Muscle of arm (tissue), 12 donors: ENCODE data around the gene PRDM2. TPM values are rescaled to one million over a fixed set of nuclear protein-coding genes. Genes with fewer than 3 reads are reported as not detected.

Experiments used
- DNase-seq: peaks from one replicate; pipeline ENCODE4 v3.0.0-alpha.2; 2013
- polyA plus RNA-seq, 12 donors: library from polyadenylated mRNA; unstranded; fragments of 120-200 nt; gene quantifications; one replicate each; pipeline ENCODE4 v1.2.1, GENCODE V29; 2013; ENCODE audit not compliant: insufficient read length in 12 of 12

Gene PRDM2
- polyA plus RNA-seq, 12 donors: 34.1 to 68.8 (median 38.5) TPM; not detected in 1

DNA sequence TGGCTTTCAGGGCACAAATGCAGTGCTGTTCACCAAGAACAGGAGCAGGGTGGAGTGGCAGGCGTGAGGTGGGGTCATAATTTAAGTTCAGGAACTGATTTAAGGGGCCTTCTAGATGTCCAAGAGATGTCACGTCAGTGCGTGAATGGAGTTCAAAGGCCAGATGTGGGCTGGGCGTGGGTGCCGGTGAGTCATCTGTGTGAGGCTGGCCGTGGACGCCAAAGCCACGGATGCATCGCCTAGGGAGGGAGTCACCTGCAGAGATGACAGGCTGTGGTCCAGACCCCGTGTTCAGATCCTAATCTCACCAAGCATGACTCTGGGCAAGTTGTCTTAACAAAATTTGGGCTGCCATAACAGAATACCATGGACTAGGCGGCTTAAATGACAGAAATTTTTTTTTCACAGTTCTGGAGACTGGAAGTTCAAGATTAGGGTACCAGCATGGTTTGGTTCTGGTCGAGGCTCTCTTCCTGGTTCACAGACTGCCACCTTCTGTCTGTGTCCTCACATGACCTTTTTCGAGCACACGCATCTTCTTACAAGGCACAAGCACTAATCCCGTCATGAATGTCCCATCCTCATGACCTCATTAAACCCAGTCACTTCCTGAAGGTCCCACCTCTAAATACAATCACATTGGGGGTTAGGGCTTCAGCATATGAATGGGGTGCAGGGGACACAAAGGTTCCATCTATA, 109.6 kb downstream of the PRDM2 start:
- DNase-seq: no peak

DNA sequence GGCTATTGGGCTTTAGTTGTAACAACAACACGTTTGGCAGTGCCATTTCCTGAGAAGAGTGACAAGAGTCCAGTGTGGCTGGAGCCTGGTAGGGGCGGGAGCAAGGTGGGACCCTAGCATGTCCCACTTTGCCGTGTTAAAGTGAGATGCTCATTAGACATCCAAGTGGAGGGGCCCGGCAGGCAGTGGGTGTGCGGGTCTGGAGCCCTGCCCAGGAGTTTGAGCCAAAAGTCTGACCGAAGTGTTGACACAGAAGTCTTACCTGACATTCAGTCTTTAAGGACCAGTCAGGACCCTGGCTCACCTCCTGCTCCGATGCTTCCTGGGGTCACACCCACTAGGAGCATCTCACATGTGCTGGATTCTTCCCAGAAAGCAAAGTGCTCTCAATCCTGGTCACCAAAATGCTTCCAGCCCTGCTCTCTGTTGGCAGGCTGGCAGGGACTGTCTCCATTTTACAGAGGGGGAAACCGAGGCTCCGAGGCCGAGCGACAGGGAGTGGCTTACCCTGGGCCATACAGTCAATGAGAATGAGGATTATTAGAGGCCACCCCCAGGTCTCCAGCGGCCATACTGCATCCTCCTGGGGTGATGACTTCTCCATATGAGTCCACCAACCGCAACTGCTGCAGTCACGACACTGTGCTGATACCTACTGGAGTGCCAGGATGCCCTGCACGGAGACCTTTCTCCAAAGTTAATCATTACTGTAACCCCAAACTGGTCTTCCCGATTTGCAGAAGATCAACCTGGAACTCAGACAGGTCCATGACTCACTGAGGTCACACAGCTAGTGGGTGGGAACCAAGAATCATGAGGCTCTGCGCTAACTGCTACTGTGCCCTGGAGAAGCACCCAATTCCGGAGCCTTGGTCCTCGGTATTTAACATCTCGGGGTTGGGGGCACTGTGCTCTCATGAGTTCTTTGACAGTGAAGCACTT, 112.7 kb downstream of the PRDM2 start:
- DNase-seq: no peak

DNA sequence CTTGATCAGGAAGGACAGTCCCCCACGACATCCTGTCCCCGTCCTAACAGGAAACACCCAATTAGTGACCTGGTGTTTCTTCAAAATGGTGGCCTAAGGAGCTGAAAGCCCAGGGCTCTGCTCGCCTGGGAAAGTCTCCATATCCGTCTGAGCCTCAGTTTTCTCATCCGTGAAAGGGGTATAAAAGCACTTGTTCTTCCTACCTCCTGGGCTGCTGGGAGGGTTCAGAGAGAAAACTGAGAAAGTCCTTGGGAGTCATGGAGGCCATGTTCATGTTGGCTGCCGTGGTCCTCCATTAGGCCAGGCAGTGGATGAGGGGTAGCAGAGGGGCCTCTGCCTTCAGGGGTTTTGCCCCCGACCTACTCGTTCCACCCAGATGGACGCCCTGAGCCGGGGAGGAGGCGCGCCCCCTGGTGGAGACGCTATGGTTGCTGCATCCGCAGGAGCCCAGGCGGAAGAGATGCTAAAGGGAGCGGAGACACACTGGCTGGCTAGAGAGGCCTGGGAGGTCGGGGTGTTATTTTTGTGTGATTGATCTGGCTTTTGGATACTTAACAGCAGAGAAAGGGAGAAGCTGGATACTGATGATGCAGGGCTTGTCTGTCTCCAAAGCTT, 113.5 kb downstream of the PRDM2 start:
- DNase-seq: peak; percentile 25

DNA sequence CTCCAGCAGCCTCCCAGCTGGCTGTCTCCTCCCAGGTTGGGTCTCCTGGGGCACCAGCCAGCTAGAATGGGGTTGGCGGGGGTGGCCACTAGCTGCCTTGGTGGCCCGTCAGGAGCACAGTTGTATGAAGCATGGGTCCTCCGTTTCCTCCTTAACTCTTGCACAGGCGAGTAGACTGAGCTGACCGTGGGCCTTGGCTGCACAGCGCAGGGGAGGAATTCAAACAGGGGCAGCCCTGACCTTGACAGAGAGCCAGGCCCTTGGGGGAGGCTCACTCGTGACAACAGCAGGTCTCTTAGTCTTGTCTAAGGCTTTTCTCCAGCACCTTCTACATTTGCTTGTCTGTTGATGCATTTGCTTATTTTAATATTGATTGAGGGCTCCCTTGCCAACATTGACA, 114.1 kb downstream of the PRDM2 start:
- no peak for DNase-seq

DNA sequence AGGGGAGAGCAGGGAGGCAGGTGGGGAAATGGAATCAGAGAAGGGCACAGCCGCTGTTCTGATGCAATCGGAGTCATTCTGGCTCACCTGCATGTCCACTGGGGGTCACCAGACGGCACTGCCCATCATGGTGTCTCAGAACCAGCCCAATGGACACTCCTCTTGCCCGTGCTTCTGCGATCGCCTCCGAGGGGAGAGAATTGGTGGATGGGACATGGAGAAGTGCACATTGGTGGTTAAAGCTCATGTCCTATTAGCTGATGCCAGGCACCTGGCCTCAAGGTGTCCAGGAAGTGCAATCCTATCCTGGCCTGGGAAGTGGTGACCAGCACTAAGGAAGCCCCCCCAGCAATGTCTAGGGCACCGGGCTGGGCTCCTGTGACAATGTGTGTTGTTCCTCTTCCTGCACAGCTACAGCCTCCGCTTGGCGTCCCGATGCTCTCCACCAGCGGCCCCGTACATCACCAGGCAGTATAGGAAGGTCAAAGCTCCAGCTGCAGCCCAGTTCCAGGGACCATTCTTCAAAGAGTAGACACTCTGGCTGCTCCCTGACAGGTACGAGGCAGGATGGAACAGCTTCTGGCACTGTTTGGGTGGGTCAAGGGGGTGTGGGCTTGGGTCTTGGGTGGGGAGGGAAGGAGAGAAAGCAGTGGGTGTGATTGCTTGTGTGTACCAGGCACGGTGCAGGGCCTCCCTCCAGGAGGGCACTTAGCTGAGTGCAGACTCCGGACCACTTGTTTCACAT, 116.2 kb downstream of the PRDM2 start:
- DNase-seq: no peak

DNA sequence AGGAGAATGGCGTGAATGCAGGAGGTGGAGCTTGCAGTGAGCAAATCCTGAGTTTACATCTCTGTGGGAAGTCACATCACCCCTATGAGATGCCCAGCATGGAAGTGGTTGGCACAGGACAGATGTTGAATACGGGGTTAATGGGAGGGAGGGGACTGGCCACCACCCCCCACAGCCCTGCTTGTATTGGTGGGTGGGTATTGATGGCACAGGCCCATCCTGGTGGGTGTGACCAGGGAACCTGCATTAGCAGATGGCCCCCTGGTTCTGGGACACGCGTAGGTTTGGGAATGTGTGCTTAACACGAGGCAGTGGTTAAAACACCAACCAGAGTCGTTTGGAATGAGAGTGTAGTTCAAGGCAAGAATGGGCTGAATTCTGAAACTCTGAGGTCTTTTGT, 117.9 kb downstream of the PRDM2 start:
- no peak for DNase-seq

DNA sequence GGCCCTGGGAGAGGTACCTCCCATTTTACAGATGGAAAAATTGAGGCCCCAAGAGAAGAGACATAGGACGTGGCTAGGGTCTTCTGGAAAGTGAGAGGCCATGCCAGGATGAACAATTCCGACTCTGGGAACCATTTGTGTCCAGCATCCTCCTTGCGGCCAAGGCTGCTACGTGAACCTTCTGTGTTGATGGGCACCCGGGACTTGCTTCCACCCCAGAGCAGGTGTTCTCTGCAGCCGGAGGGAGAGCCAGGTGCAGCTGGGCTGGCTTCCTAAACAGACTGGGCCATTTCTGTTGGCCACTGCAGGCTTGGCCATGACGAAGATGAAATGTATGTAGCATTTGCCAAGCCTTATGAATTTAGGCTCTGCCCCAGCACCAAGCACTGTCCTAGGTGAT, 118.9 kb downstream of the PRDM2 start:
- DNase-seq: no peak

DNA sequence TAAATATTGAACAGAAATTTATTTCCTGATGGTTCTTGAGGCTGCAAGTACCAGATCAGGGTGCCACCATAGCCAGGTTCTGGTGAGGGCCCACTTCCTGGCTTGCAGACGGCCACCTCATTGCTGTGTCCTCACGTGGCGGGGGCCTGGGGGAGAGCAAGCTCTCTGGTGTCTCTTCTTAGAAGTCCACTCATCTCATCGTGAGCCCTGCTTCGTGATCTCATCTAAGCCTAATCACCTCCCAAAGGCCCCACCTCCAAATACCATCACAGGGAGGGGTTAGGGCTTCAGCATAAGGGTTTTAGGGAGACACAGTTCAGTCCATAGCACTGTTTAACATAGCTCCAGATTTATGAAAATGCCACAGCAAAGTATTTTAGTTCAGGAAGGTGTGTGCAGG, 119.7 kb downstream of the PRDM2 start:
- DNase-seq: no peak

DNA sequence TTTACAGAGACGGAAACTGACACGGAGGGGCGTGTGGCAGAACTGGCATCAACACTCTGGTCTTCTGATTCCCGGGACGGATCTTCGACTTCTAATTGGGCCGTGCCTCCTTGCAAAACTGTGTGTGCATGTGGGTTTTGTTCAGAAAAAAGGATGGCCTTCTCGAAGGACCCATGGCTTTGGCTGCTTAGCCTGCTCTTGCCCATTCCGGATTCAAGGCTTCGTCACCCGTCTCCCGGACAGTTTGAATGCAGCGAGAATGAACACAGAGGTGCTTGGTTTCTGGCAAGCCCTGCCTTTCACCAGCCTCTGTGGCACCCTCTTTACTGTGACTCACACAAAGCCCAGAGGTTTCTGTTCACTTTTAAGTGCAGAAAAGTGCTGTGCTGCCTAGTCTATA, 120.1 kb downstream of the PRDM2 start:
- DNase-seq: no peak

DNA sequence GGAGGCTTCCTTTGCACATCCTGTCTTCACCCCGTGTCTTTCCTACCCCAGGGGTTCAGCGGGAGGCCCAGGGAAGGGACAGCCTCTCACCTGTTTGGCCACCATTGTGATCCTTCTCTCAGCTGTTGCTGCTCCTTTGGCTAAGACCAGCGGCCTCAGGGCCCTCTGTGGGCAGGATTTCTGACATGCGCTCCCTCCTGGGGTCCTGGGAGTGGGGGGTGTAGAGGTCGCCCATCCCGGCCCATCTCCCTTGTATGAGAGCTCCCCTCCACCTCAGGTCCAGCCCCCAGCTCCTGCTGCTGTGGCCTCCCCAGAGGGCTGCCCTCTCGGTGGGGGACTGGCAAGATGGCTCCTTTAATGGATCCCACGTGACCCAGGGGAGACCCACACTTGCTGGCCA, 120.5 kb downstream of the PRDM2 start:
- no peak for DNase-seq

DNA sequence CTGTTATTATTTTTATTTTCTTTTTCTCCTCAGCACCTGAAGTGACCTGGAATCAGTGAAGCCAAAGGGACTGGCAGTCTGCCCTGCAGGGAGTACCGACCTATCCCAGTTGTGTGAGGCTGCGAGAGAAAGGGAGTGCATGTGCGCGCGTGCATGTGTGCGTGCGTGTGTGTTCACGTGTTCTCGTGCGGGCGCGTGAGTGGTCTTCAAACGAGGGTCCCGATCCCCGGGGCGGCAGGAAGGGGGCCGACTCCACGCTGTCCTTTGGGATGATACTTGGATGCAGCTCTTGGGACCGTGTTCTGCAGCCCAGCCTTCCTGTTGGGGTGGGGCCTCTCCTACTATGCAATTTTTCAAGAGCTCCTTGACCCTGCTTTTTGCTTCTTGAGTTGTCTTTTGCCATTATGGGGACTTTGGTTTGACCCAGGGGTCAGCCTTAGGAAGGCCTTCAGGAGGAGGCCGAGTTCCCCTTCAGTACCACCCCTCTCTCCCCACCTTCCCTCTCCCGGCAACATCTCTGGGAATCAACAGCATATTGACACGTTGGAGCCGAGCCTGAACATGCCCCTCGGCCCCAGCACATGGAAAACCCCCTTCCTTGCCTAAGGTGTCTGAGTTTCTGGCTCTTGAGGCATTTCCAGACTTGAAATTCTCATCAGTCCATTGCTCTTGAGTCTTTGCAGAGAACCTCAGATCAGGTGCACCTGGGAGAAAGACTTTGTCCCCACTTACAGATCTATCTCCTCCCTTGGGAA, 123.3 kb downstream of the PRDM2 start:
- no peak for DNase-seq

DNA sequence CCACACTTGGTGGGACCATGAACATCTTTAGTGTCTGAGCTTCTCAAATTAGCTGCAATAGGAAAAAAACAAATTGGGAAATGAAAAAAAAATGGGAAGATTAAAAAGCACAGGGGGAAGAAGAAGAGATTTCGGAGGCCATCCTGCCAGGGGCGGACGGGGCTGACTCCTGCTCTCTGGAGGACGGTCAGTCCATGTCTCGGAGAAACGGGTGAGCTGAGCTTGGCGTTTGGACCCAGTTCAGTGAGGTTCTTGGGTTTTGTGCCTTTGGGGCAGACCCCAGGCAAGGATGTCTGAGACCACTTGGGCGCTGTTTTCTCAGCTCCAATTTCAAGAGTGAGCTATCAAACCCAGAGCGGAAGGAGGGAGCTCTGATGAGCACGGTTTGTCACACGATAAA, 123.9 kb downstream of the PRDM2 start:
- DNase-seq: no peak

DNA sequence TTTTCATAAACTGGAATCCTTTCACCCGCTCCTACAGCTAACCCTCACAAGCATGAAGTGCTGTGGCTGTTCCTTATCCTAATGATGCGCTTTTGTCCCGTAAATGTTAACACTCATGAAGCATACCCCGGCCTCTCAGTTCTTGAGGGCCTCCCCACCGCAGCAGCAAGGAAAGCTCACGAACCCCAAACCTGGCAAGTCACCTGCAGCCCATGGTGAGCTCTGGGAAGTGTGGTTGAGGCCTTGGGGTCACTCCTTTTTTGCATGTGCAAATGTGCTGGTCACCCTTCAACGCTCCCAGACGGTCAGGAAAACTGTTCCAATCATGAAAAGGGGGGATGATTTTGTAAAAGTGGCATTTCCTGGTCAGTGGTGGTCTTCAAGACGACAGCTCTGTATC, 124.6 kb downstream of the PRDM2 start:
- DNase-seq: no peak

DNA sequence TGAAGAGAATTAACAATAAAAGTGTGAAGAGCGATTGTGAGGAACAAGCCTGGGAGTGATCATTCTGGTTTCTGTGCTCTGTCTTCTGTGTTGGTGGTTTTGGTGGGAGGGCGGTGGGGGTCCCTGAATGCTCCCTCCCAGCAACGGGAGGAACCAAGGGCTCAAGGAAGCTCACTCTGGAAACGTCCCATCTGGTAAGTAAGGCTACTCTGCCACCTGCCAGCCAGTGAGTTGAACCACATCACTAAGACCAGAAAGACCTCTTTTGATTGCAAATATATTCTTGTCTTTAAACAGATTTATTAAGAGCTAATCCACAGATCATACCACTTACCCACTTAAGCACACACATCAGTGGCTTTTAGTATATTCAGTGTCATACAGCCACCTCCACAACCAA, 125.0 kb downstream of the PRDM2 start:
- no peak for DNase-seq

DNA sequence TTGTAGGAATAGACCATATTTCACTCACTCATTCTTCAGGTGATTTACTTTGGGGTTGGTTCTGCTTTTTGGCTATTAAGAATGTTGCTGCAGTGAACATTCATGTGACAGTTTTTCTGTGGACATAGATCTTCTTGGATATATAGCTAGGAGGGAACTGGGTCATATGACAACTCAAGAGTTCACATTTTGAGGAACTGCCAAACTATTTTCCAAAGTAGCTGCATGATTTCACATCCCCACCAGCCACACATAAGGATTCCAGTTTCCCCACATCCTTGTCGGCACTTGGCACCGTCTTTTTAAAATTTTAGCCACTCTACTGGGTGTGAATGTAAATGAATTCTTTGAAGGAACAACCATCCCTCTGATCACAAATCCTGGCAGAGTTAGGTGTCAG, 126.0 kb downstream of the PRDM2 start:
- no peak for DNase-seq

DNA sequence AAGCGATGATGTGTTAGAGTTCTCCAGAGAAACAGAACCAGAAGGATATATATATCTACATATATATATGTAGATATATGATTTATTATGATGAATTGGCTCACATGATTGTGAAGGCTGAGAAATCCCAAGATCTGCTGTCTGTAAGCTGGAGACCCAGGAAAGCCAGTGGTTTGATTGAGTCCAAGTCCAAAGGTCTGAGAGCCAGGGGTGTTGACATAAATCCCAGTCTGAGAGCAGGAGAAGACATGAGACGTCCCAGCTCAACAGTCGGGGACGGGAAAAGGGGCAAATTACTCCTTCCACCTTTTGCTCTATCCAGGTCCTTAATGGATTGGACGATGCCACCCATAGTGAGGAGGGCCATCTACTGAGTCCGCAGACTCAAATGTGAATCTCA, 126.6 kb downstream of the PRDM2 start:
- DNase-seq: no peak

DNA sequence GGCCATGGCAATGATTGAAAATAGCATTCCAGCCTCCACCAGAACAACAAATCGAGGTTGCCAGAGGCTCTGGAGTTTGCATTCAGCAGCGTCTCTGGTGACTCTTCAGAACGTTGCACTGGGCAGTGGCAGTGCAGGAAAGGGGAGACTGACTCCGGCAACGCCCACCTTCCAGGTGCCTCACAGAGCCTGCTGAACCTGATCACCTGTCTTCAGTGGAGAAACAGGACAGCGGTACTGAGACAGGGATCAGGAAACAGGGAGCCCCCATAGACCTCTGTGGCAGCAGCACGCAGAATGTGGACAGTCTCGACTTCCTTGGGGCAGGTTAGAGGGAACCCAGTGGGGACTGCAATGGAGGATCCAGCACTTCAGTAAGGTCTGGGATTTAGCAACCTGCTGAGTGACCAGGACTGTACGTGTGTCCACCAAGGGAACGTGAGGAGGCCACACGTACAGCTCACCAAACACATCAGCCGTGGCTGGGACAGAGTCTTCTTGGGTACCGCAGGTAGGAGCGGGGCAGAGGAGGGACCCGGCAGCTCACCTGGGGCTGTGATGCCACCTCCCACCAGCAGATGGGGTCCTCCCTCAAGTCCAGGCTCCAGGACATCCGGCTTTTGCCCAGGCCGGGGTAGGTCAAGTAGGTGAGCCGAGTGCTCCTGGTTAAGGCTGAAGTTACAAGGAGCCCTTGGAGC, 128.6 kb downstream of the PRDM2 start:
- DNase-seq: no peak

DNA sequence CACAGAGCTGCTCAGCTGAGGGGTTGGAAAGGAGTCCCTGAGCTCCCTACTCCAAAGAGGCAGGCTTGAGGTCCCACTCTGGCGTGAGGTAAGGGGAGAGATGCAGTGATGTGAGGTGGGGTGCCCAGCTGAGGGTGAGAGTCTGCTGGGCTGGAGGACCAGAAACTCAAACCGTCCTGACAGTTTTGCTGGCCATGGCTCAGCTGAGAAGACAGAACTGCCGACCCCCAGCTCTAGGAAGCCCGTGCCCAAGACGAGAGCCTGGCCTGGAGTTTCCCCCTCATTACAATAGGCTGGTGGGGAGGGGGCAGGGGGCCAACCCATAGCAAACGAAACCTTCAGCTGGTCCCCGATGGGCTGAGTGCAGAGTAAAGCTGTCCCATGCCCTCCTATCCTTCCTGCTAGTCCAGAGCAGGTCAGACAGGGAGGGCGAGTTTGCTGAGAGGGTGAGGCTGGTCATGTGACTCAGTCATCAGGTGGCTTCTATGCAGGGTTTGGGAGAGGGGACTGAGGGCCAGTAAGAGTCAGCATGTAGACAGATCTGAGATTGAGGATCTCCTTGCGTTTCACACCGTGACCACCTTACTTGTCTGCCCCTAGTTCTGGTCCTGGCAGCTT, 129.3 kb downstream of the PRDM2 start:
- no peak for DNase-seq

DNA sequence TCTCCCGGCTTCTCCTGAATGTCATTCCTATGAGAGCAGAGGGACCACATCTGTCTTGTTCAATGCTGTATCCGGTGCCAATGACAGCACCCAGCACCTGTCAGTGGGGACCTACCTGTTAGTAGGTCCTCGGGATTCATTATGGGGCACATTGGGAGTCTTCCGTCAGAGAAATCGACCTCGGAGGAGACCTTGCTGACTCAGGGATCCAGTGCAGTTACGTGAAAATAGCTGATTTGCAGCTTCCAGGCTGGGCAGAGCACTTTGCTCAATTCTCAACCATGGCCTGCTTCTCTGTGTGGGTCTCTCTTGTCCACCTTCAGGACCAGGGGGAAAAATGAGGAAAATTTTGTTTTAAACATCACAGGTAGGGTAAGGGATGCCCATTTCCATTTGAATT, 130.2 kb downstream of the PRDM2 start:
- no peak for DNase-seq

DNA sequence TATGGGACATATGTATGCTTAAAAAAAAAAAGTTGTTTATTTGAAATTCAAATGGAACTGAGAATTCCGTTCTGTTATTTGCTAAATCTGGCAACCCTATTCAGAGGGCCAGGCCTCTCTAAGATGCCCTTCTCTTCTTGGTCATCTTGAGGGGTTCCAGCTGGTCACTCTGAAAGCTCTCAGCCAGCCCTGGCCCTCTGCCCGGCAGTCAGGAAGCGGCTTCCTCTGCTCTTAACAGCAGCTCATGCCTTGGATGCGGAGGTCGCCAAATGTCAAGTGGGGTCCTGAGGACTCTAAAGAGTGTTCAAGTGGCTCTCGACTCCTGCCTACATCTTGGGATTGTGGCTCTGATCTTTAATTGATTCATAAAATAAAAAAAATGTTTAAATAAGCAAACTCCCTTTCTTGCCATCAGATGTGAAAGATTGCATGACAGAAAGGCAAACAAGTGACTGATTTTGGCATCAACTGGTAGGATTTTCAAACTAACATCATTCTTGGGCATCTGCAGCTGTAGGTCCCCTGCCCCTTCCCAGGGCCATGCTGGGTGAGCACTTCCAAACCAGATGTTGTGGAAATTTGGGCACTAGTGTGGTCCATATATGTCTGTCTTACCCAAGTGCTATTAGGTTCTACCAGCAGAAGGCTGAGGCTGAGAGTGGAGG, 130.8 kb downstream of the PRDM2 start:
- no peak for DNase-seq
